GM12865 (cell line): Measurements from ENCODE around the gene BEX5.
A peak's percentile ranks its signal among the peaks of the same experiment; 100 is the strongest.
"Not testable (repeated sequence)": the region's sequence is repeated elsewhere in the genome, so short reads cannot be mapped to it uniquely, and the experiment has no call there.

Experiments
- DNase-seq: peaks from one replicate; pipeline ENCODE4 v3.0.0; 2010; ENCODE audit warnings: low read depth
- H3K4me3 ChIP-seq: 2 replicates; pipeline ENCODE4 v1.5.1; 2011; ENCODE audit warnings: mild to moderate bottlenecking, low read depth, low read length, control low read depth
- CTCF ChIP-seq: IDR thresholded peaks from 2 replicates; pipeline ENCODE4 v1.5.1; 2011; ENCODE audit warnings: low read length, control low read depth, low read depth, inconsistent platforms; ENCODE audit not compliant: insufficient read depth; ENCODE audit errors: missing control alignments

BEX5 gene

GRCh38 chrX:102155806-102156179 is at the start of gene BEX5:
Gene BEX5, minus strand, starts transcription at chrX:102155977. Its CDS starts 1,712 bp downstream, at chrX:102154265.
- TF ChIP-seq CTCF = no peak
- peak; percentile 42 for DNase-seq

GRCh38 chrX:102185967-102186720 is 30.4 kb upstream of the BEX5 start:
- no peak overlapping the region for H3K4me3 ChIP-seq
- DNase-seq = no peak
- TF ChIP-seq CTCF = no peak

More at GRCh38 chrX:102155806-102156179, at the start of gene BEX5:
- H3K4me3 ChIP-seq = peak within 1 kb of the TSS; percentile 47

DNA sequence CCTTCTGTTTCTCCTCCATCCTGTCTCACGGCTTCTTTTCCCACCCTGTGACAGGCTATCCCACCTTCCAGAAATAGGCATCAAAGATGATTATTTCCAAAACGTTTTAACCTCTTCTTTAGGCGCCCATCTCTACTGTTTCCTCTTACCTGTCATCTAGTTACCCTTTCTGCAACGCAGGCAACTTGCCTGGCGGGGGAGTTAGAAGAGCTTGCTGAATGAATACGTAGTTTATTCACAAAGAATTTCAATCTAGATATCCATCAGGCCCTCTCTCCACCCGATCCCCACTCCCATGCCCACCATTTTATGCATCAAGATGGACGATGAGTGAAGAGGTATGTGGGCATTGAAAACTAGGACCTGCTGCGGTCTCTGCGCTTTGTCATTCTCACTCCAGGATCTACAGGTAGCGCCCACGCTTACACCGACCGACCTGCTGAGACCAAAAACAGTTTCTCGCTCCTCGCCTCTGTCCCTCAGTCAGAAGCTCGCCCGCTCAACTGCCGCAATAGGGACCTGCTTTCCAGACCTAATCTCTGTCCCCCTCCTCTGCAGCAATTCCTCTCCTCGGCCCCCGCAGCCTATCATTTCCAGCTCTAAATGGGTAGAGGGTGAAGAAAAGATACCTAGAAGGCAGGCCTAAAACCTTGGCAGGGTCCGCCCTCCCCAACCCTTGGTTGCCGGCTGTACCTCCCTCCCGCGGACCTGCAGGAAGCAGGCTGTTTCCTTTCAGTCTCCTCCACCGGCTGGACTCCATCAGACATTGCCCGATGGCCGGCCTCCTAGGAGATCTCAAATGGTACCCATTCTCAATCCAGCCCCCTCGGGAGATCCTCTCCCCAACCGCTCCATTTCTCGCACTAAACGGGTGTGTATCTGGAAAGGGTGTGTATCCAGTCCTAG is 624 bp downstream of the BEX5 start:
- H3K4me3 ChIP-seq = peak overlapping the region; percentile 47
- peak; percentile 2 for DNase-seq
- TF ChIP-seq CTCF = no peak

DNA sequence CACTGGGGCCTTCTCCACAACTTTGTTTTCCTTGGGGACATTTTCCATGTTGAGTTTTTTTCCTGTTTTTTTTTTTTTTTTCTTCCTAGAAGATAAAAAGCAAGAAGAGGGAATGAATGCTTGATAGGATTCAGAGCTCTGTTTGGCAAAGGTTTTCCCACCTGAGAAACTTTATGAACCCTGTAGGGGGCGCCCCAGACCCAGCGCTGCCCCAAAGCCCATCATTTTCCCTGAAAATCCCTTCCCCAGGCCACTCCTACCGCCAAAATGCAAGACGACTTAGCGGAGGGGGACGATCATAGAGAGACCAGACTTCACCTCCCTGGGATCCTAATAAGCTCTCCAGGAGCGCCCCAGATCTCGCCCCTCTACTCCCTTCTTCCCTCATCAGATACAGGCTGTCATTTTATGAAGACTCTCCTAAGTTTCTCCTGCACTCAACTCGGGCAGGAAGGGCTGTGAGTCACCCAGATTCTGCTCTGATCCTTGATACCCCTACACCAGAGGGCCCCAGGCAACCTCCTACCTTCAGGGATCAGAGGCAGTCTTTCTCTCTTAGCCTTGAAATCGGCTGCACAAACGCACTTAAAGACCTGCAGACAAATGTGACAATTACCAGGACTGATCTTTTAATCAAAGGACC is 1.4 kb downstream of the BEX5 start:
- no peak for DNase-seq
- no peak for TF ChIP-seq CTCF
- no peak overlapping the region for H3K4me3 ChIP-seq

DNA sequence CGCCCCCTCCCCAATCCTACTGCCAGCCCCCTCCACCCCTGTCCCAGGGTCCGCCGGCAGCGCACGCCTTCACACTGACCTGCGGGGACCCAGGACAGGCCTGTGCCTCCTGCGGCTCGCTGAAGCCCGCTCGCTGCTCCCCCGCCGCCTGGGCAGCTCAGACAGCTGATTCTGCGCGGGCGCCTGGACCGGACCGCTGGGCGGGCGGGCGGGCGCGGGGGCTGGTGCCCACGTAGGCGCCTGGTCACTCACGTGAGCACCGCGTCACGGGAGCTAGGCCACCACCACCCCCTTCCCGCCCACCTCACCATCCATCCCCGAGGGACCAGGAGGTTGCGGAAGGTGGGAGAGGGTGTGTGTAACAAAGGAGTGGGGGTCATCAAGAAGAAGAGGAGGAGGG is 13.5 kb downstream of the BEX5 start, which contains the start of gene TCEAL6:
Gene TCEAL6 (minus strand): TSS at position 208 of the 400 bp plus-strand sequence.
- not testable (repeated sequence) for H3K4me3 ChIP-seq, DNase-seq

- not testable (repeated sequence) for DNase-seq
Measured at GRCh38 chrX:102141631-102142030, 14.1 kb downstream of the BEX5 start.

DNA sequence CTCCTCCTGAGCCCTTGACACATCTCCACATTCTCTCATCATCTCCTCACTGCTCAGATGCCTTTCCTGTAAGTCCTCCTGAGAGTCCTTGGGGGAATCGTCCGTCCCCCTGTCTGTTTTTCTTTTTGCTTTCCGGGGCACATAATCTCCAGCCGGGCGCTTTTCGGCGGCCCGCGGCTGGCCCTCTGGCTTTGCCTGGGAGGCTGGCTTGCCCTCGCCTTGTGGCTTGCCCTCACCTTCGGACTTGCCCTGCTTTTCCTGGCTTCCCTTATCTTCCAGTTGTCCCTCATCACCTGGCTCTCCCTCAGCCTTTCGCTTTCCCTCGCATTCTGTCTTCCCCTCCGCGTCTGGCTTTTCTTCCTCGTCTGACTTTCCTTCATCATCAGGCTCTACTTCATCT is 14.9 kb downstream of the BEX5 start:
- not testable (repeated sequence) for DNase-seq, H3K4me3 ChIP-seq

More at GRCh38 chrX:102141631-102142030, 14.1 kb downstream of the BEX5 start:
- not testable (repeated sequence) for H3K4me3 ChIP-seq

DNA sequence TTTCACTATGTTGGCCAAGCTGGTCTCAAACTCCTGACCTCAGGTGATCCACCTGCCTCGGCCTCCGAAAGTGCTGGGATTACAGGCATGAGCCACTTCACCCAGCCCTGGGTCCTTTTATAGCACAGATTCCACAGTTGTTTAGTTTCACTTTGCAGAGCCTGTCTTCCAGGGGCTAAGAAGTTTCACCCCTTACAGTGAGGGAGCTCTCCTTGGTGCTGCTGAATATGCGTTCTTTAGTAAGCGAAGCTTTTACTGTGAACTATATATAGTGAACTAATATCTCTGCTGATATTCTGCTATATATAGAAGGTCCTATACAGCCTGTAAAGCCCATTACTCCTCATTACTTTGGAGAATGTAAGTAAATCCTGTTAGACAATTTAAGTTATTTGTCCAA is 17.7 kb downstream of the BEX5 start:
- TF ChIP-seq CTCF = no peak
- no peak for DNase-seq
- no peak overlapping the region for H3K4me3 ChIP-seq
